HT-29 (cell line): ENCODE results near the gene GLG1. TPM values are rescaled to one million over a fixed set of nuclear protein-coding genes. Genes with fewer than 3 reads are reported as not detected.
A peak's percentile ranks its signal among the peaks of the same experiment; 100 is the strongest.

Experiments used
- DNase-seq: peaks from one replicate; pipeline ENCODE4 v3.0.0-alpha.2; 2015; ENCODE audit warnings: low spot score
- total RNA-seq: library from RNA; depleted of rRNA; stranded (reverse); fragments of >200 nt; shearing (Covaris generic); gene quantifications from 2 replicates; pipeline ENCODE4 v1.2.3, GENCODE V29; 2014

Gene GLG1
- total RNA-seq, 1 experiment from 2014 or later: 78.9 TPM

- DNase-seq: peak; percentile 62
Observed at GRCh38 chr16:74477226-74477625, 129.7 kb downstream of the GLG1 start.

GRCh38 chr16:74474416-74474815 is 132.5 kb downstream of the GLG1 start:
- DNase-seq: no peak

- no peak for DNase-seq
Observed at GRCh38 chr16:74472540-74472939, 134.4 kb downstream of the GLG1 start.

- DNase-seq: no peak
Observed at GRCh38 chr16:74472010-74472409, 134.9 kb downstream of the GLG1 start.

- DNase-seq: no peak
Observed at GRCh38 chr16:74469946-74470478, 136.9 kb downstream of the GLG1 start.

GRCh38 chr16:74468807-74469525 is 137.9 kb downstream of the GLG1 start:
- DNase-seq: no peak

- no peak for DNase-seq
Observed at GRCh38 chr16:74466872-74467271, 140.0 kb downstream of the GLG1 start.

GRCh38 chr16:74465851-74466685 is 140.8 kb downstream of the GLG1 start:
- DNase-seq: no peak

GRCh38 chr16:74465281-74465680 is 141.6 kb downstream of the GLG1 start:
- no peak for DNase-seq

- no peak for DNase-seq
Observed at GRCh38 chr16:74463888-74464287, 143.0 kb downstream of the GLG1 start.

GRCh38 chr16:74462361-74462760 is 144.6 kb downstream of the GLG1 start:
- no peak for DNase-seq

- DNase-seq: no peak
Observed at GRCh38 chr16:74461826-74462225, 145.1 kb downstream of the GLG1 start.

GRCh38 chr16:74460542-74460941 is 146.4 kb downstream of the GLG1 start:
- DNase-seq: no peak

GRCh38 chr16:74456290-74456625 is 150.7 kb downstream of the GLG1 start:
- DNase-seq: no peak

- DNase-seq: no peak
Observed at GRCh38 chr16:74455619-74456289, 151.2 kb downstream of the GLG1 start.

GRCh38 chr16:74455213-74455612 is 151.7 kb downstream of the GLG1 start:
- no peak for DNase-seq

GRCh38 chr16:74451951-74452758 is 154.8 kb downstream of the GLG1 start:
- DNase-seq: no peak

- no peak for DNase-seq
Observed at GRCh38 chr16:74450967-74451760, 155.8 kb downstream of the GLG1 start.

GRCh38 chr16:74450236-74450635 is 156.7 kb downstream of the GLG1 start:
- DNase-seq: no peak

- peak; percentile 35 for DNase-seq
Observed at GRCh38 chr16:74449470-74449869, 157.4 kb downstream of the GLG1 start.

GRCh38 chr16:74448990-74449389 is 157.9 kb downstream of the GLG1 start:
- peak; percentile 72 for DNase-seq
